H1 (cell line): ENCODE results near the gene WASF1. TPM values are rescaled to one million over a fixed set of nuclear protein-coding genes. Genes with fewer than 3 reads are reported as not detected.

Experiments
- CTCF ChIA-PET: fragments of 300-600 bp; sonication (Branson Sonifier 250); formaldehyde crosslinking; loops from one replicate; lab custom pipeline; 2021; ENCODE audit not compliant: partially characterized antibody; lab: Charles Lee
- POLR2A ChIA-PET: fragments of 300-600 bp; sonication (Branson Sonifier 250); formaldehyde crosslinking; loops from one replicate; lab custom pipeline; 2021; ENCODE audit warnings: inconsistent platforms; ENCODE audit not compliant: partially characterized antibody; lab: Charles Lee
- DNase-seq, 2 experiments: peaks; one replicate each; pipeline versions ENCODE4 v3.0.0 to v3.0.0-alpha.2; 2010 to 2022; ENCODE audit warnings: low spot score in 2 of 2, low read depth in 1 of 2, mixed read lengths in 1 of 2
- FAIRE-seq: peaks from 2 replicates; lab custom pipeline; 2011; peaks lifted over from hg19 to GRCh38; lab: Jason Lieb, UNC
- H2AFZ ChIP-seq: 2 replicates; pipeline ENCODE4 v1.8.1; 2012; ENCODE audit warnings: low read length, inconsistent platforms
- H2AK5ac ChIP-seq: 2 replicates; pipeline ENCODE4 v1.6.1; 2013; ENCODE audit warnings: low read depth, low read length
- H2BK120ac ChIP-seq: replicated peaks from 2 replicates; pipeline ENCODE3; 2013; ENCODE audit warnings: low read depth, low read length, inconsistent platforms
- H2BK12ac ChIP-seq: 2 replicates; pipeline ENCODE4 v1.6.1; 2013; ENCODE audit warnings: low read depth, low read length
- H2BK15ac ChIP-seq: 2 replicates; pipeline ENCODE4 v1.6.1; 2013; ENCODE audit warnings: low read length
- H2BK20ac ChIP-seq: 2 replicates; pipeline ENCODE4 v1.6.1; 2013; ENCODE audit warnings: low read length
- H2BK5ac ChIP-seq: 2 replicates; pipeline ENCODE4 v1.6.1; 2013; ENCODE audit warnings: low read depth, low read length
- H3K14ac ChIP-seq: 2 replicates; pipeline ENCODE4 v1.6.1; 2013; ENCODE audit warnings: inconsistent platforms; ENCODE audit not compliant: insufficient read length
- H3K18ac ChIP-seq: 2 replicates; pipeline ENCODE4 v1.6.1; 2013; ENCODE audit warnings: low read length; ENCODE audit errors: extremely low read depth
- H3K23ac ChIP-seq: 2 replicates; pipeline ENCODE4 v1.6.1; 2013; ENCODE audit warnings: inconsistent platforms; ENCODE audit not compliant: insufficient read length
- H3K23me2 ChIP-seq: 2 replicates; pipeline ENCODE4 v1.6.1; 2013; ENCODE audit warnings: low read depth, low read length
- H3K27ac ChIP-seq: 2 replicates; pipeline ENCODE4 v1.6.1; 2011; ENCODE audit warnings: low read depth, low read length, inconsistent platforms
- H3K27me3 ChIP-seq, 4 experiments: replicated peaks in 1 of 4; 1 replicate in 1 of 4; 2 replicates in 3 of 4; pipeline versions ENCODE4 v1.6.1 to v1.8.1; 2011 to 2013; ENCODE audit warnings: low read length in 3 of 4, mild to moderate bottlenecking in 3 of 4, inconsistent platforms in 2 of 4, mixed read lengths in 2 of 4, moderate library complexity in 1 of 4; ENCODE audit not compliant: control insufficient read depth in 3 of 4, insufficient read depth in 3 of 4; ENCODE audit errors: extremely low read depth in 1 of 4
- H3K36me3 ChIP-seq, 4 experiments: 2 replicates each; pipeline versions ENCODE4 v1.6.1 to v1.8.1; 2011 to 2013; ENCODE audit warnings: mild to moderate bottlenecking in 4 of 4, low read length in 3 of 4, moderate library complexity in 2 of 4, control low read depth in 1 of 4, inconsistent platforms in 1 of 4; ENCODE audit not compliant: insufficient read depth in 4 of 4, control insufficient read depth in 2 of 4
- H3K4ac ChIP-seq: replicated peaks from 2 replicates; pipeline ENCODE3; 2013; ENCODE audit warnings: low read length, low read depth, mixed read lengths, inconsistent platforms; ENCODE audit not compliant: insufficient read length
- H3K4me1 ChIP-seq, 4 experiments: replicated peaks in 1 of 4; 1 replicate in 1 of 4; 2 replicates in 3 of 4; pipeline versions ENCODE4 v1.6.1 to v1.8.1; 2011 to 2013; ENCODE audit warnings: low read length in 3 of 4, inconsistent platforms in 2 of 4, mixed read lengths in 1 of 4; ENCODE audit not compliant: insufficient read depth in 4 of 4, control insufficient read depth in 3 of 4
- H3K4me2 ChIP-seq, 2 experiments: 2 replicates each; pipeline versions ENCODE4 v1.6.1 to v1.8.1; 2011 to 2013; ENCODE audit warnings: low read depth in 2 of 2, low read length in 2 of 2, control low read depth in 1 of 2, inconsistent platforms in 1 of 2, mild to moderate bottlenecking in 1 of 2; ENCODE audit not compliant: insufficient read depth in 1 of 2
- H3K4me3 ChIP-seq, 4 experiments: fragments of 200-600, 300-600 bp in 1 of 4; sonication (generic), shearing (Covaris generic), sonication (Bioruptor Twin) in 1 of 4; 2 replicates each; pipeline versions ENCODE4 v1.5.1 to v1.8.1; 2011 to 2016; ENCODE audit warnings: low read length in 4 of 4, low read depth in 3 of 4, control low read depth in 2 of 4, inconsistent platforms in 2 of 4, mild to moderate bottlenecking in 2 of 4, mixed read lengths in 1 of 4, moderate library complexity in 1 of 4; ENCODE audit not compliant: insufficient read depth in 2 of 4; ENCODE audit errors: extremely low read depth in 1 of 4
- H3K56ac ChIP-seq: replicated peaks from 2 replicates; pipeline ENCODE3; 2013; ENCODE audit warnings: low read depth, mild to moderate bottlenecking, mixed read lengths, low read length, inconsistent platforms; ENCODE audit not compliant: insufficient read length
- H3K79me1 ChIP-seq: 2 replicates; pipeline ENCODE4 v1.6.1; 2013; ENCODE audit warnings: low read depth, low read length, control low read depth
- H3K79me2 ChIP-seq, 2 experiments: 2 replicates each; pipeline versions ENCODE4 v1.6.1 to v1.8.1; 2012 to 2013; ENCODE audit warnings: low read length in 2 of 2, mild to moderate bottlenecking in 2 of 2, inconsistent platforms in 1 of 2; ENCODE audit not compliant: insufficient read depth in 2 of 2, control insufficient read depth in 1 of 2
- H3K9ac ChIP-seq, 4 experiments: replicated peaks in 1 of 4; 1 replicate in 1 of 4; 2 replicates in 3 of 4; pipeline versions ENCODE4 v1.6.1 to v1.8.1; 2011 to 2013; ENCODE audit warnings: low read depth in 3 of 4, low read length in 3 of 4, control low read depth in 2 of 4, mild to moderate bottlenecking in 2 of 4, moderate library complexity in 2 of 4, inconsistent platforms in 1 of 4; ENCODE audit errors: extremely low read depth in 1 of 4
- H3K9me3 ChIP-seq, 2 experiments: 2 replicates each; pipeline versions ENCODE4 v1.6.1 to v1.8.1; 2012 to 2013; ENCODE audit warnings: mild to moderate bottlenecking in 2 of 2, moderate library complexity in 2 of 2, control low read depth in 1 of 2, inconsistent platforms in 1 of 2, low read depth in 1 of 2, low read length in 1 of 2, mixed read lengths in 1 of 2; ENCODE audit not compliant: insufficient read depth in 2 of 2
- H4K20me1 ChIP-seq, 2 experiments: replicated peaks in 1 of 2; 2 replicates each; pipeline versions ENCODE3 to v1.8.1; 2011 to 2013; ENCODE audit warnings: inconsistent platforms in 2 of 2, low read length in 2 of 2, mild to moderate bottlenecking in 1 of 2; ENCODE audit not compliant: insufficient read depth in 2 of 2, control insufficient read depth in 1 of 2
- H4K5ac ChIP-seq: 2 replicates; pipeline ENCODE4 v1.6.1; 2013; ENCODE audit warnings: low read length, low read depth, mixed read lengths, inconsistent platforms; ENCODE audit not compliant: insufficient read length
- H4K8ac ChIP-seq: 2 replicates; pipeline ENCODE4 v1.8.0; 2013; ENCODE audit warnings: mild to moderate bottlenecking, moderate library complexity, low read length, inconsistent platforms; ENCODE audit not compliant: insufficient read depth; ENCODE audit errors: extremely low read depth
- H4K91ac ChIP-seq: replicated peaks from 2 replicates; pipeline ENCODE3; 2013; ENCODE audit warnings: low read length, mixed read lengths, inconsistent platforms; ENCODE audit not compliant: insufficient read length
- KDM4A ChIP-seq: IDR thresholded peaks from one replicate; pipeline ENCODE4 v1.7.1; 2012; ENCODE audit warnings: low read depth, mild to moderate bottlenecking, moderate library complexity, low read length, inconsistent platforms; ENCODE audit not compliant: severe bottlenecking
- polyA plus RNA-seq, 7 experiments: library from polyadenylated mRNA; depleted of rRNA in 3 of 7; stranded (reverse) in 5 of 7; unstranded in 2 of 7; fragments of >200 nt in 5 of 7; fragments of 200-250 nt in 2 of 7; gene quantifications; 1 replicate in 5 of 7; 2 replicates in 1 of 7; 4 replicates in 1 of 7; pipeline versions ENCODE4 v1.2.1 to v1.2.3, GENCODE V29; 2011 to 2013; ENCODE audit warnings: missing spikeins in 2 of 7, mixed read lengths in 2 of 7
- total RNA-seq: library from RNA; stranded (reverse); fragmentation: NEBNext Ultra II Directional; extraction: Animal tissue kit (Norgen Biotek cat#: 25700); gene quantifications from 2 replicates; pipeline ENCODE4 v1.2.1, GENCODE V29; 2021

The WASF1 gene
- total and polyA plus RNA-seq, 2 of the 8 experiments (the other 6 are each of a cell fraction or from before 2014, with no cell fraction given): 37.6 to 39.9 TPM

DNA sequence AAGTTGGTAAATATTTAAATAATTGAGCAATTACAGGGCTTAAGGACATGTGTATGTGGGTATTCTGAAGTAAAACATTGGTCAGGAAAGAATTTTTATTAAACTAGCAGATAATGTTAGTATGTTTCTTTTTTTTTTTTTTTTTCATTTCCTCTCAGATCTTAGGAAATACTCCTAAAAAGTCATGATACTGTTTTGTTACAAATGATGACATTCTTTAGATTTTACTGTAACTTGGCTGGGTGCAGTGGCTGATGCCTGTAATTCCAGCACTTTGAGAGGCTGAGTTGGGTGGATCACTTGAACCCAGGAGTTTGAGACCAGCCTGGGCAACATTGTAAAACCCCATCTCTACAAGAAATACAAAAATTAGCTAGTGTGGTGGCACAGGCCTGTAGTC lies 42.3 kb upstream of the WASF1 start:
- POLR2A ChIA-PET: no interaction called here

More for the DNA sequence above, 42.3 kb upstream of the WASF1 start:
- no peak for TF ChIP-seq KDM4A
- no peak overlapping the region for H3K27ac ChIP-seq
- no peak overlapping the region for H3K4ac ChIP-seq
- no peak overlapping the region for H3K14ac ChIP-seq
- no peak overlapping the region for H2BK20ac ChIP-seq
- H3K18ac ChIP-seq: no peak overlapping the region
- H3K9me3 ChIP-seq: no peaks in the 10 kb centered on the region
- no peak overlapping the region for H2AFZ ChIP-seq
- H2AK5ac ChIP-seq: no peak overlapping the region
- no peak overlapping the region for H4K5ac ChIP-seq
- H4K8ac ChIP-seq: no peak overlapping the region
- FAIRE-seq: no peak
- H2BK120ac ChIP-seq: no peak overlapping the region
- H3K4me3 ChIP-seq: no peak overlapping the region
- H3K36me3 ChIP-seq: peaks cover 0 to 44% (median 15%) of the 10 kb centered on the region in 4 experiments; a peak in 5 of 8 replicates
- DNase-seq: no peak
- CTCF ChIA-PET: interaction anchor here (0.8 to 1.0 kb wide), 2 partner anchors 15 to 170 kb away, joined by 3 read pairs; no protein-coding TSS in a partner anchor
- no peak overlapping the region for H2BK5ac ChIP-seq
- H4K20me1 ChIP-seq: no peaks in the 10 kb centered on the region
- H3K23me2 ChIP-seq: no peaks in the 10 kb centered on the region
- no peaks in the 10 kb centered on the region for H3K27me3 ChIP-seq
- no peak overlapping the region for H2BK15ac ChIP-seq
- no peaks in the 10 kb centered on the region for H3K4me1 ChIP-seq
- H4K91ac ChIP-seq: no peak overlapping the region
- H3K79me1 ChIP-seq: no peaks in the 10 kb centered on the region
- H3K79me2 ChIP-seq: no peaks in the 10 kb centered on the region
- H3K56ac ChIP-seq: no peak overlapping the region
- no peak overlapping the region for H3K4me2 ChIP-seq
- no peak overlapping the region for H2BK12ac ChIP-seq
- H3K23ac ChIP-seq: no peak overlapping the region
- H3K9ac ChIP-seq: no peak overlapping the region
